Transverse colon (tissue), 4 donors: ENCODE results near the gene TECTA.

Experiments used
- CTCF ChIP-seq, 5 experiments: fragments of 200-600 bp in 3 of 5; fragments of 450-650 bp in 2 of 5; sonication (generic) in 3 of 5; IDR thresholded peaks; 1 replicate in 2 of 5; 2 replicates in 3 of 5; pipeline ENCODE4 v1.5.1; 2016 to 2017; ENCODE audit warnings: antibody characterized with exemption in 5 of 5, inconsistent platforms in 3 of 5, mild to moderate bottlenecking in 2 of 5, moderate library complexity in 1 of 5
- EP300 ChIP-seq: sonication (generic); formaldehyde crosslinking; IDR thresholded peaks from one replicate; pipeline ENCODE4 v1.6.1; 2017; ENCODE audit warnings: antibody characterized with exemption, low read depth
- POLR2A ChIP-seq: fragments of 450-650 bp; IDR thresholded peaks from one replicate; pipeline ENCODE4 v1.6.1; 2016; ENCODE audit warnings: antibody characterized with exemption, mild to moderate bottlenecking, moderate library complexity
- POLR2AphosphoS5 ChIP-seq, 3 donors: sonication (generic); formaldehyde crosslinking; IDR thresholded peaks; one replicate each; pipeline ENCODE4 v1.6.1; 2016; ENCODE audit warnings: antibody characterized with exemption in 3 of 3

- no peak for TF ChIP-seq CTCF (IDR thresholded peaks at IDR 0.05)
- TF ChIP-seq POLR2A, result no peak
- no peak for TF ChIP-seq POLR2AphosphoS5 (IDR thresholded peaks at IDR 0.05)
- no peak for TF ChIP-seq EP300
Measured at GRCh38 chr11:121138259-121138658, 37.2 kb downstream of the TECTA start.
